Measurements from ENCODE around the gene PRC1.
A peak's percentile ranks its signal among the peaks of the same experiment; 100 is the strongest.

The PRC1 gene

GRCh38 chr15:90989040-90989768 lies 5.1 kb downstream of the PRC1 start:
- DNase-seq (ENCODE audit: low read depth): no peak

- no peak for DNase-seq (ENCODE audit: low read depth)
Observed at GRCh38 chr15:90988296-90988695, 6.0 kb downstream of the PRC1 start.

DNA sequence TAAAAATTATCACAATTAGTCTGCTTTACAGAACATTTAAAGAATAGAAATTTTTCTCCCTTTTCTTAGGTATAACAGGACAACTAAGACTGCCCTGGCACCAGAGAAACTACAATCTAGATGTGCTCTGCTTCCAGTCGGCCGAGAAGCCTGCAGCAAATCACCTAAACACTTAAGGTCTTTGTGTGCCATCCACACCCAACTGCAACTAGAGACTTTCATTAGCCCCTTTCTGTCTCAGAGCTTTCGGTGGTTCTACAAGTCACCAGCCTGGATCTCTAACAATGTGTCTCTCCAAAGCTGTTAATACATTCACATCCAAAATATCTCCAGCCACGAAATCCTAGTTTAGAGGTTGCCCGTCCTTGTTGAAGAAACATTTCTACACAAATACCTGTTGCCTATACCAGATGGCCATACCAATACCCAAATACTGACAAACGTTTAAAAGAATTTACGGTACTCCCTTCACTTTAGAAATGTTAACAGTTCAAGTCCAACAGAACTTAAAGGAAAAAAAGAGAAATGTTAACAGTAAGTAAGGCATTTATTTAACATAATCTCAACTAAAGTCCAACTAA lies 6.7 kb downstream of the PRC1 start:
- no peak for DNase-seq (ENCODE audit: low read depth)

DNA sequence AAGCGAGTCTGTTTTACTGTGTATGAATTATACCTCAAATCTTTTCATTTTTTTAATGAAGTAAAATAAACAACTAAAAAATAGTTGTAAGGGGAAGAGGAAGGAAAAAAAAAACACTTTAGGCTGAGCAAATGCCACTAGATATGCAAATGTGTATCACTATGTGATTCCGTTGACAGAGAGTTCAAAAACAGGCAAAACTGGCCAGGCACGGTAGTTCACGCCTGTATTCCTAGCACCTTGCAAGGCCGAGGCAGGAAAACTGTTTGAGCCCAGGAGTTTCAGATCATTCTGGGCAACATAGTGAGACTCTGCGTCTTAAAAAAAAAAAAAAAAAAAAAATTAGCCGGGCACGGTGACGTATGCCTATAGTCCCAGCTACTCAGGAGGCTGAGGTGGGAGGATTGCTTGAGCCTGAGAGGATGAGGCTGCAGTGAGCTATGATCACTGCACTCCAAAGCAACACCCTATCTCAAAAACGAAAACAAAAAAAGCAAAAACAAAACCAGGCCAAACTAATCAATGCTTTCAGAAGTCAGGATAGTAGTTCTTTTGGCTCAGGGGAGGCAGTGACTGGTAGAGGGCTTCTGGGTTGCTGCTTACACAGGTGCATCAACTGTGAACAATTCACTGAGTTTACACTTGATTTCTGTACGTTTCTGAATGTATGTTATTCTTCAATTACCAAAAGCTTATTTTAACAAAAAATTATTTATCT lies 7.4 kb downstream of the PRC1 start:
- no peak for DNase-seq (ENCODE audit: low read depth)

- DNase-seq (ENCODE audit: low read depth): no peak
Observed at GRCh38 chr15:90982135-90982534, 12.2 kb downstream of the PRC1 start.

DNA sequence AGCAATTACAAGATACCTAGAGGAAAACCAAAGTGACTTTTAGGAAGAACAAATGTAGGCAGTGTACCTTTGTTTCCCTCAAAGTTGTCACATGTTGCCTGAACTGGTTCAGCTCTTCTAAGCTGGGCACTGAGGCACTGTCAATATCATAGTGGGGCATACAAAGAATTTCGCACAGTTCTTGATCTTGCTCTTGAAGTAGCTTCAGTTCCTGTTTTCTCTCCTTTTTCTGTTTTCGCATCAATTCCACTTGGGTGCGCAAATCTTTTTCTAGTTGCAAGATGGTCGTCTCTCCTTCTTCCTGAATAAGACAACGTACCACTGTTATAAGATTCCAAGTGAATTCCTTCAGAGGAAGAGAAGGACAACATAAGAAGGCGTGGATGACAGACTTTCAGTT lies 12.7 kb downstream of the PRC1 start:
- DNase-seq (ENCODE audit: low read depth): no peak

DNA sequence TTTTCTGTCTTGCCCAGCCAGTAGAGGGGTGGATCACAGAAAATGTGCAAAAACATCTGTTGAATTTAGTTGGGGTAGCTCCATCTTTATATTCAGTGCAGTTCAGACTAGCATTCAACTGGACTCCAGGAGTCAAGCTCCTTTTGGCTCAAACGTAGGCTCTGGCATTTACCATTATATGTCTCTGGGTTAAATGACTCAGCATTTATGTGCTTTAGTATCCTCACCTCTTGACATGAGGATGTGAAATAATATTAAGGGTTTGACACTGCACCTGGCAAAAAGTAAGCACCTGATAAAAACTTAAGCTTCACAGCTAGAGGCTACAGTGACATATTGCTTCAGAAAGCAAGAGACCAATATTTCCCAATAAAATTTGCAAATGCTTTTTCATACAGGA lies 14.8 kb downstream of the PRC1 start:
- DNase-seq (ENCODE audit: low read depth): no peak

- no peak for DNase-seq (ENCODE audit: low read depth)
Observed at GRCh38 chr15:90974216-90974615, 20.1 kb downstream of the PRC1 start.

GRCh38 chr15:90972133-90972532 lies 22.2 kb downstream of the PRC1 start:
- DNase-seq (ENCODE audit: low read depth): no peak

- DNase-seq (ENCODE audit: low read depth): no peak
Observed at GRCh38 chr15:90970274-90970673, 24.1 kb downstream of the PRC1 start.

DNA sequence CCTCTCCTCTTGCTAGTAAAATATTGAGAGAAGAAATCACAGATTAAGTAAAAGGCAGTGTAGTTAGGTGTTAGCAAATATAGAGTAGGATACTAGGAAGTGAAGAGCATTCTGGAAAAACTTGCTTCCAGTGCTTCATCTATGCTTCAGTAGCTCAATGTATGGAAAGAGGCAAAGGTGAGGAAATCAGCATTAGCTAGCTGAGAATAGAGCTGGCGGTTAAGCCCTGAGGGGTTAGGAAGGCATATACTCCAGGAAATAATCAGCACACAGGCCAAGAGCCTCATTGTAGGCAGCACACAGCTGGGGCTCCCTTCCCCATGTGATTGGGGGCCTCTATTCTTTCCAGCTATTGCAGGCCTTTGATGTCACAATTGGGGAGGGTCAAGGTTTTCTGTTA lies 25.9 kb downstream of the PRC1 start:
- no peak for DNase-seq (ENCODE audit: low read depth)

DNA sequence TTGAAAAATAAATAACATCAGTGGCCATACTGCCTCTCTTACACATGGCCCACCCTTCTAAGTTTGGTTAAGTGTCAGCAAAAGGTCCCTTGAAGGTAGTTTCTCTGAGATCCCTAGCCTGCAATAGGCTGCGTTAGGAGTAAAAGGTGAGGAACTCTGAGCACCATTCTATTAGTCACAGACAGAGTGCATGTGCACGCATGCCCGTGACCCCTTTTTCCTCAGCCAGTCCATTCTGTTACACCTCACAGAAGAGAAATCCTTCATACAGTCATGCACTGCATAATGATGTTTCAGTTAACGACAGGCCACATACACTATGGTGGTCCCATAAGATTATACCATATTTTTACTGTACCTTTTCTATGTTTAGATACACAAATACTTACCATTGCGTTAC lies 27.1 kb downstream of the PRC1 start:
- DNase-seq (ENCODE audit: low read depth): no peak

- no peak for DNase-seq (ENCODE audit: low read depth)
Observed at GRCh38 chr15:90966262-90966661, 28.1 kb downstream of the PRC1 start.

GRCh38 chr15:90962021-90962420 lies 32.3 kb downstream of the PRC1 start:
- DNase-seq (ENCODE audit: low read depth): no peak

- no peak for DNase-seq (ENCODE audit: low read depth)
Observed at GRCh38 chr15:90960298-90961091, 33.8 kb downstream of the PRC1 start.

DNA sequence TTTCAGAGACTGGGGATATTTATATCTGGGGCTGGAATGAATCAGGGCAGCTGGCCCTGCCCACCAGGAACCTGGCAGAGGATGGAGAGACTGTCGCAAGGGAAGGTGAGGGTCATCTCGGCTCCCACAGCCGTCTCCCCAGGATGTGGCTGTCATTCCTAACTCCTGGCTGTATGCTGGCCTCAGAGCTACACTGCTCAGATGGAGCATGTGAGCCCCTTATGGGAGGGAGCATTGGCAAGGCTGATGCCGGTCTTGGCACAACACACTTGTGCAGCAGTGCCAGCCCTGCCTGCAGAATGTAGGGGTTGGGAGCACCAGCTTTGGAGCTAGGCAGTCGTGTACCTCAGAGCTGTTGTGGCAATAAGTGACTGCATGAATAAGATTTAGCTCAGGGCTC lies 34.4 kb downstream of the PRC1 start:
- no peak for DNase-seq (ENCODE audit: low read depth)

- no peak for DNase-seq (ENCODE audit: low read depth)
Observed at GRCh38 chr15:90959028-90959595, 35.2 kb downstream of the PRC1 start.

DNA sequence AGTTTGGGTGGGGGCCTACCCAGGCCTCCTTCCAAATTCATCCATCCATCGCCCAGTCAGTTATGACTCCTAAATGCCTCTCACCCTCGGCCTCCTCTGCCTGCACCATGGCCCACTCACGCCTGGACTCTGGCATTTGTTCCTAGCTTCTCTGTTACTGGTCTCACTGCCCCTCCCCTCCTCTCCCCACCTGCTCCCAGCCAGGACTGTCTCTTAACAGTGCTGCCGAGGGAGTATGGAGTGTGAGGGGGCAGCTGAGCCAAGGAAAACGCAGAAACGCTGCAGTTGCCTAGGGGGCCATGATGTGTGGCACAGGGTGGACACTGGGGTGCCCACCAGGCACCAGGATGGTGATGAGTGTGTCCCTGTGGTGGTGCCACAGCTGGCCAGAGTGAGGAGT lies 36.5 kb downstream of the PRC1 start:
- no peak for DNase-seq (ENCODE audit: low read depth)

GRCh38 chr15:90957031-90957790 lies 37.1 kb downstream of the PRC1 start:
- no peak for DNase-seq (ENCODE audit: low read depth)

DNA sequence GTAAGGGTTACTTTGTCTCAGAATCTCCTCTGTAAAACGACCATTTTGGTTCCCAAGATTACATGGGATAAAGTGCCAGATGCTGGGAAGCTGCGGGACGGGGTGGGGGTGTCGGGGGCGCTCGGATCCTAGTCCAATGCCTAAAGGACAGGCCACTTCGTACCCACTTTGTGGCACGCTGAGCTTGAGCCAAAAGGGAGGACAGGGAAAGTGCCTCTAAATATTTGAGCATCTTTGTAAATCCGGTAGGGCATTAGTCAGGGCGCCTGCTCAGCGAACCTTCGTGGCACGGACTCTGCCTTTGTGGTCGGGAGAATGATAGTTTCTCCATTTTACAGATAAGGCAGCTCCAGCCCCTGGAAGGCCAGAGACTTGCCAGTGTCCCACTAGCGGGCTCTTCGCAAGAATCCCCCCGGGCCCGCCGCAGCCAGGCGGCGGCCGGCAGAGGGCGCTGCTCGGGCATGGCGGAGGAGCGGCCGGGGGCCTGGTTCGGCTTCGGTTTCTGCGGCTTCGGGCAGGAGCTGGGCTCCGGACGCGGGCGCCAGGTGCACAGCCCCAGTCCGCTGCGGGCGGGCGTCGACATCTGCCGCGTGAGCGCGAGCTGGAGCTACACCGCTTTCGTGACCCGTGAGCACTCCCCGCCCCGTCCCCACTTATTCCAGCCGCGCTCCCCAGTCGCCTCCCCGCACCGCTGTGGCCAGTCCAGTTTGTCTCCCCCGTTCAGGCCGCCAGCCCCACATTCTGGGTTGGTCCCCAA lies 37.9 kb downstream of the PRC1 start:
- peak; percentile 44 for DNase-seq (ENCODE audit: low read depth)

Measured in stimulated activated CD8-positive, alpha-beta memory T cell treated with anti-CD3 and anti-CD28 coated beads, Interleukin-15, amount 100 ng/mL, for 24 hours (primary cell).